KBM-7 (cell line): ENCODE data around the gene STN1.

ENCODE experiments used
- DNase-seq: peaks from one replicate; pipeline ENCODE4 v3.0.0-alpha.2; 2015
- in situ Hi-C: fragments of 300-500 bp; cut with MboI; formaldehyde crosslinking; loops from 2 replicates; pipeline ENCODE4 v1.14.3; 2020; ENCODE audit warnings: low sequenced_read_pairs, low pct_unique_long_range_greater_than_20kb, mixed read lengths

Gene STN1

DNA sequence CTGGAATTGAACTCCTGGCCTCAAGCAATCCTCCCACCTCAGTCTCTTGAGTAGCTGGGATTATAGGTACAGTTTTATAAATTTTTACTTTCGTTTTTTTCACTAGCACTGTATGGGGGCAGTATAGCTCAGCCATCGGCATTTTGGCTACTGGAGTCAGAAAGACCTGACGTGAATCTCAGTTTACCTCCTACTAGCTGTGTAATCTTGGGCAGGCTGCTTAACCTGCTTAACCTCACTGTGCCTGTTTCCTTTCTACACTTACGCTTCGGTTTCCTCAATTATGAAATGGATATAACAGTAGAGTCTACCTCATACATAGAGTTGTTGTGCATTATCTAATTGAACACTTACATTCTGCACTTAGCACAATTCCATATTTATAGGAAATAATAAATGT, 16.7 kb downstream of the STN1 start:
- no peak for DNase-seq
- in situ Hi-C loops, result no loop called here

DNA sequence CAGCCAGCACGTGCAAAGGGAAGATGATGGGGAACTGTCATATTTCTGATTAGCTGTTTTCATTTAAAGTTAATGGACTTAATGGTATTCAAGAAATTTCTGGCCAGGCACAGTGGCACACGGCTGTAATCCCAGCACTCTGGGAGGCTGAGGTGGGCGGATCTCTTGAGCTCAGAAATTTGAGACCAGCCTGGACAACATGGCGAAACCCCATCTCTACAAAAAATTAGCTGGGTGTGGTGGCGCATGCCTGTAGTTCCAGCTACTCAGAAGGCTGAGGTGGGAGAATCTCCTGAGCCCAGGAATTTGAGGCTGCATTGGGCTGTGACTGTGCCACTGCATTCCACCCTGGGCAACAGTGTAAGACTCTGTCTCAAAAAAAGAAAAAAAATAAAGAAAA, 18.7 kb downstream of the STN1 start:
- in situ Hi-C loops, result no loop called here

DNA sequence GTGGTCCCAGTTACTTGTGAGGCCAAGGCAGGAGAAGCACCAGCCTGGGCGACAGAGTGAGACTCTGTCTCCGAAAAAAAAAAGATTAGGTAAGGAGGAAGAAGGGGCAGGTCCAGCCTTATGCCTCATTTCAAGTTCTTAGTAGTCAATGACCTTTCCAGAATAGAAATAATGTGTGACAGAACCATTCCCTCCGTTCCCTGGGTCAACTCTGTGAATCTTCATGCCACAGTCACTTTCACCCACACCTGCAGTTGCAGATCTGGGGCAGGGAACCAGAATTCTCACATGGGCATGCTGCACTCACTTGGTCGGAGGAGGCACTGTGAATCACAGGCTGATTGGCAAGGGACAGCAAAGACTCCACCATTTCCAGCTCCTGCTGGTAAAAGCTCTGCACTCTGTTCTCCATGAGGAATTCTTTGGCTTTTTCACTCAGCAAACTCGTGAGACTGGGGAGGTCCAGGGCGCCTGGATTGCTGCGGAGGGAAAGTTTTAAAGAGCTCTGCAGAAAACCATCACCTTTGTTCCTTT, 20.7 kb downstream of the STN1 start:
- in situ Hi-C loops, result no loop called here
- DNase-seq, result no peak

More for the DNA sequence above, 18.7 kb downstream of the STN1 start:
- DNase-seq, result no peak

DNA sequence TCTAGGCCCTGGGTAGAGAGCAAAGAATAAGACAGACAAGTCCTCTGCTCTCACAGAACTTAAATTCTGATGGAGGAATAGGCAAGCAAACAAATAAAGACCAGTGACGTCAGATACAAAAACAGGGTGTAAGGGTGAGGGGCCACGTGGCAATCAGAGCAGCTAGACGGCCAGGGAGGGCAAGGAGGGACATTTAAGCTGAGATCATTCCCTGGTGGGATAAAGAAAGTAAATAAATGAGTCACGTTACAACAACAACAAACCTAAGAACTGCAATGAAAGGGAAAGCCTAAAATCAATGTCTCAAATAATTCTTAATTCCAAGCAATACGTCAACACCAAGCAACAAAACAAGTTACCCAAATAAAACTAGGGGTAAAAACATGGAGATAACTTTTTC, 21.8 kb downstream of the STN1 start:
- no peak for DNase-seq
- in situ Hi-C loops, result no loop called here

DNA sequence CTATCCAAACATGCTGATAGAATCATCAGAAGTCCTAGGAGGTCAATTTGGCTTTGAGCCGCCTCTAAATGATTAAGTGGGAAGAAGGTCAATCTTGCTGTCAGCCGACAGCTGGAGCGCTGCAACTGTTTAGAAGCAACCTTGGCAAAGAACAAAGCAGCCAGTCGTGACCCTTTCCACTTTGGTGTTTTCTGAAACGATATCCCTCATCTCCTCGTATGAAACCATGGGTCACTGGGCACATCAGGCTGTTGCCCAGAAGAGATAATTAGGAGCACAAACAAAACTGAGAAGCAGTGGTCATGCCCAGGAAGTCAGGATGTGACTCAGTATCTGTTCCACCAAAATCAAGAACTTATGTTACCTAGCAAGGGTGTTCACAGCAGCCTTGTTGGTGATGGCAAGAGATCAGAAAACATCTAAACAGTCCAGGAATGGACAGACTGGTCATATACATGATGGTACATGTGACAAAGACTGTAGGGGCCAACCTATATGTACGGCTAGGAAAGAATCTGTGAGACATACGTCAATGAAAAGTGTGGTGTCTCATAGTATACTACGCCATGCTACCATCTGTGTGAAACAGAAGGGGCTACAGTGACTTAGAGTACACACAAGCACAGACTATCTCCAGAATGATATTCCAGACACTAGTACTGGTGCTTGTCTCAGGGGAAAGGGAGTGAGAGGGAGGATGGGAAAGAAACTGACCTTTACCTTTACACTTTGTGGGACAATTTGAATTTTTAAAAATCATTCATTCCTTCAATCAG, 22.4 kb downstream of the STN1 start:
- in situ Hi-C loops, result no loop called here
- DNase-seq, result no peak

DNA sequence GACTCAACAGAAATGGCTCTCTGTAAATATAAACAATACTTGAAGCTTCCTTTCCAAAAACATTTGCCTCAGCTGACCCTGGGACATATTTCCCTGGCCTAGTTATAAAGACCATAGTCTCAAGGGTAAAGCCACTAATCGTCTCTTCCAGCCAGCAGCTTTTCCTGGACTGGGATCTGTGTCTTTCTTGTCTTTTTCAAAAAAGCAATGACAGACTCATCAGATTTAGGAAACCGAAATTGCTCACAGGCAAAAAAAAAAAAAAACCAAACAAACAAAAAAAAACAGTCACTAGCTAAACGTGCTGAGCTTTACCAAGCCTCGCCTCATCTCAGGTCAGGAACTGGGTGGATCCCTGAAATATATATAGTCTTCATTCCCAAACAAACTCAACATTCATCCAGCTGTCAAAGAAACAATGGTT, 23.5 kb downstream of the STN1 start:
- DNase-seq, result no peak
- in situ Hi-C loops, result no loop called here

DNA sequence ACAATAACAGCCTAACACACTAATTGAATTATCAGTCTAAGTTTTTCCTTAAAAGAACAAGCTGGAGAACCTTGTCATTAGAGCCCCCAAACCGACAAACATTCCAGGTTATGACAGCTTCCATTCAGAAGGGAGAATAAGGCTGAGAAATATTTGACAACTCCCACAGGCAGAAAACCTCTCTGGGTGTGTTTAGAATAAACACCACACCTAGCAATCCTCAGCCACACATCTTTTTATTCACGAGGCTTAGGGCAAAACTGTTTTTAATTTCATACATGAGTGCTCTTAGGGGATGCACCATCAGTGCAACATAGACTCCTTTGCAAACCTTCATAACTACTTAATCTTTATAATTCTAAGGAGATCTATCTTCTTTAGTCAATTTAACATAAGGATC, 24.2 kb downstream of the STN1 start:
- DNase-seq, result no peak
- in situ Hi-C loops, result no loop called here

DNA sequence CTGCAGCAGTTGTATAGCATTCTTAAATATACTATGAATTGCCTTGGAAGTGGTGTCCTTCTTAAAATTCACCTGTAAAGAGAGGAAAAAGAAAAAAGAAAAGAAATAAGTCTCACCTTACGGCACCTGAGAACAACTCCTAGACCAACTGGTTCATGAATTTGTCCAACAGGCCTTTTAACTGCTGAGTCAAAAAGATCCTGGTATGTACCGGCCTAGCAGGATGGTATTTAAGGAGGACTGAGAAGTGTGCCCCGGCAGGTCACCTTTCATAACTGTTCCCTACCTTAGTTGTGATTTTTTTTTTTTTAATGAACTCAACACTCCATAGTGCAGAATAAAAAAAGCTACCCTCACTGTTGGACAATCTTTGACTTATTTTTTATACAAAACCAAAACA, 25.8 kb downstream of the STN1 start:
- DNase-seq, result no peak
- in situ Hi-C loops, result no loop called here

DNA sequence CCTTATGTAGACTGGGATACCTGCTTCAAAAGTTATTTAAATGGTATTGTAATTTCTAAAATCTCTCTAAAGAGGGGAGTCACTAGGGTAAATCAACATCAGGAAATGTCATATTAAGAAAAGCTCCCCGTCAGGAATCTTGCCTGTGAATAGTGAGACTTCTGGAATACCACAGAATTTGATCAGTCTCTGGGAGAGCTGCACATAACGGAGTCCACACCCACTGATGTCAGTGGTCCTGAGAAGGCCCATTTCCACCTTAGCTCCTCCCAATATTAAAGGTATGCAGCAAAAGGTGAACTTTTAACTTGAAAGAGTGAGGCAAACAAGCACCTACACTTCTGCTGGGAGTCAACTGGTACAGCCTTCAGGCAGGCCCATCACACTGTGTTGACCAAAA, 27.3 kb downstream of the STN1 start:
- in situ Hi-C loops, result no loop called here

DNA sequence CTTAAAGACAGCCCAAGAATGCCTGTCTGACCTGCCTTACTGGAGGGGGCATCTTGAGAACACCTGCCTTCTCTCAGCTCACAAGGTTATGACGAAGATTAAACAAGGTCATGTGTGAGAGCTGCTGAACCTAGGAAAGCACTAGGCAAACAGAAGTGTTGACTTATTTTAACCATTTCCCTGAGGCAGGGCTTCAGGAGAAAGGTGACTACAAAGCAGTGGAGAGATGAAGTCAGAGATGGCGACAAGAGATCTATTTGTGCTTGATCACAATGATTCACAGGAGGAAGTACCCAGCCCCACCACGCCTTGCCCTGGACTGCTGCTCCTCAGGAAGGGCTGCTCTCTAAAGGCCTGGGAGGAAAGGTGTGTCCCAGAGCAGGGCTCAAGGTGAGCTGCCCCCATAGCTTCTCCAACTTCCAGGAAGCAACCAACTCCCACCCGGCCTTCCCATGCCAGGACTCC, 27.8 kb downstream of the STN1 start:
- peak; percentile 15 for DNase-seq
- in situ Hi-C loops, result no loop called here

More for the DNA sequence above, 27.3 kb downstream of the STN1 start:
- no peak for DNase-seq

DNA sequence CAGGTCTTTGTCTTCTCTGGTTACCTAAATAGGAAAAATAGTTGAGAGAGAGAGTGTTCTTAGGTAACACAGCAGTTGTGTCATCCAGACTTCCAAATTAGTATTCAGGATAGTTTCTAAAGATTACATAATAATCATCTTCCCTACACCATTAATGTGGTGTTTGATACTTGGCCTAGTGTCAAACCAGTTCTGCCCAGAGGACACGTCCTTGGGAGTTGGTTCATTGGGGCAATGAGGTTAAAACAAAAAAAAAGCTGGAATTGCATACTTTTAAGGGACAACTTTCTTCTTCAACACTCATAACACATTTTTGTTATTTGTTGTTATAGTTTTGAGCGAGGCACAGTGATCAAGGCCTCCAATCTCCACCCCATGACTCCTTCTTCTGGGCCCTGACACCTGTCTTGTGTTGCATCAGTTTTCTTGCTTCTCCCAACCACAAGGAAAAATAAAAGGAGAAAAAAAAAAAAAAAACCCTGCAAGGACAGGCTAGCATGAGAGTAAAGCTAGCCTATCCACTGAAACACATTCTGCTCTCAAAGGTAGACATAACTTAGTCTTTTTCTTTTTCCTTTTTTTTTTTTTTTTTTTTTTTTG, 28.8 kb downstream of the STN1 start:
- DNase-seq, result no peak
- in situ Hi-C loops, result no loop called here

DNA sequence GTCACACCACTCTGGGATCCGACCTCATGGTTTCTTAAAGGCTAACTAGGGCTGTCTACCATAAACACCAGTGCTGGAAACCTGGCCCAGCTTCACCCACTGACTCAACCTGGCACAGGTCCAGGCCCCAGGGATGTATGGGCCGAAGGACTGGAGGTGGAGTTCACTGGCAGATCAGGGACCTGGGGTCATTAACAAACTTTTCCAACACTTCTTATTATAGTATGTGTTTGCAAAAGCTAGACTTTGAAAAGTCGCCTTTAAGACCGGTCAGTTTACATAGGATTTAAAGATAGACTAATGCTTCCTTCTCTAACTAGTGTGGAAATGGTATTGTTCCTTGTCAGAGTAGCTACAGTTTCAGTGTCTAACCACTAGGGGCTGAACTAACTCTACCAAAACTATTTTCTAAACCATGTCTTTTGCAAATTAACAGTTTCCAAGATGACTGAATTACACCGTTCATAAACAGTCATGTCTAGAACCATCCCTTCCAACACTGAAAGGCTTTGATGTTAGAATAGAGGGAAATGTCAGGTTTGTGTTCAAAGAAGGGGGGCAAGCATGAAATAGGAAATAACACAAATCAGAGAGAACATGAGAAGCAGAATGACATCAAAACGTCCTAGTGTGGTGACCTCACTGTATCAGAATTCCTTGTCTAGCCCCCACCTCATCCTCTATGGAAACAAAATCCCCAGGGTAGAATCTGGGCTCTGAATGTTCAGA, 29.7 kb downstream of the STN1 start:
- peak; percentile 67 for DNase-seq
- in situ Hi-C loops, result no loop called here

DNA sequence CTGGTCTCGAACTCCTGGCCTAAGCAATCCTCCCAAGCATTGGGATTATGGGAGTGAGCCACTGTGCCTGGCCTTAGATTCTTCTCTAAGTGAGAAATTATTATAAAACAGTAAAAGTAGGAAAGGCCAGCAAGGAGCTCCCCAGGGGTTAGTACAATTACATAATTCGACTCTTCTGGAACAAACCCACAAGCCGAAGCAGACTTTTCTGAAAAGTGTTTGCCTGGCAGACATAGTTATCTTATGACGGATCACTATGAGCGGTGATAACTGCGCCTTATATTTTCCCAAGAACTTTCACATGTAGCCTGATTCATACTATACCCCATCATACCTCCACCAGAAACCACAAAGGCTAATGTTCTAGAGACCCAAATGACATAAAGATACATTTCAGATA, 32.4 kb downstream of the STN1 start:
- DNase-seq, result no peak
- in situ Hi-C loops, result no loop called here

DNA sequence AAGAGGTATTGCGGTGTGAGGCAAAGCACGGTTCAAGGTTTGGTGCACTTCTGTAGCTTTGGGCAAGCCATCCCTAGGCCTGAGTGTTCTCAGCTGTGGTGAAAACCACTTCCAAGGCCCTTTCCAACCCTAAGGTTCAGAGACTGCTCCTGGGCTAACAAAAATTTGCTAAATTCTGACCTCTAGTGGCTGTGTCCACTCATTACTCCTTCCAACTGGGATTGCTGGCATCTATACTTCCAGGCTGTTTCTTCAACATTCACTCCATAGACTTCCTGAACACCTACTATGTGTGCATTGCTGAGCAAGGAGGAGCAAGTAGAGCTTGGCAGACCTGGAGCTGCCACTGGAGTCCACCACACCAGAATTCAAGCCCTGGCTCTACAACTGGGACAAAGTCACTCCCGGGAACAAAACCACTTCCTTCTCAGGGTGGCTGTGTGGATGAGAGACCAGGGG, 33.3 kb downstream of the STN1 start:
- in situ Hi-C loops, result no loop called here
- DNase-seq, result peak; percentile 77

DNA sequence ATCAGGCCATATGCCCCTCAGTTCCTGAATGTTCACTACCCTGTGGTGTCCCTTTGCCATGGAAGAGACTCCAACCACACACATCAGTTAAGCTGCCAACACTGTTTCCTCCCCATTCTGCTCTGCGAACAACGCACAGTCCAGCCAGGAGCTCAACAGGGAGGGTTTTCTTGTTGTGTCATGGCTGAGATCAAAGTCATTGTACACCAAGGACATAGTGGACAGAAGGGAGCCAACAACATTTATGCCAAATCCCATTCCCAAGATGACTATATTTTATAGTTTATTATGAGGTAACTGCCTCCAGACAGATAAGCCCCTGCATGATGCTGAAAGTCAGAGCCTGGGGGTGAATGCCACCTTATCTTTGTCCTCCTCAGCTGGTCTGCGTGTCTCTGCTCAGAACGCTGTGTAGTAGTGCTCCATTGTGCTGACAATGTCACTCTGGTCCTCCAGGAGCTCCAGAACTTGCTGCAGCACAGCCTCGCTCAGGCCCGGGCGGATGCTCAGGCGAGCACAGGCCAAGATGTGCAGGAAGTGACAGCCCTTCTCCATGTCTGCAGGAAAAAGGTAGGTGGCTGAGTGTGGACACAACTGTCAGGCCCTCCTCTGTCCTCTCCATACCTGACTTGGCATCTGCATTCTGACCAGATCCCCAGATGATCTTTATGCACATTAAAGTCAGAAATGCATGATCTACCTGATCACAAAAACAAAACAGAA, 35.5 kb downstream of the STN1 start:
- no peak for DNase-seq
- in situ Hi-C loops, result no loop called here

DNA sequence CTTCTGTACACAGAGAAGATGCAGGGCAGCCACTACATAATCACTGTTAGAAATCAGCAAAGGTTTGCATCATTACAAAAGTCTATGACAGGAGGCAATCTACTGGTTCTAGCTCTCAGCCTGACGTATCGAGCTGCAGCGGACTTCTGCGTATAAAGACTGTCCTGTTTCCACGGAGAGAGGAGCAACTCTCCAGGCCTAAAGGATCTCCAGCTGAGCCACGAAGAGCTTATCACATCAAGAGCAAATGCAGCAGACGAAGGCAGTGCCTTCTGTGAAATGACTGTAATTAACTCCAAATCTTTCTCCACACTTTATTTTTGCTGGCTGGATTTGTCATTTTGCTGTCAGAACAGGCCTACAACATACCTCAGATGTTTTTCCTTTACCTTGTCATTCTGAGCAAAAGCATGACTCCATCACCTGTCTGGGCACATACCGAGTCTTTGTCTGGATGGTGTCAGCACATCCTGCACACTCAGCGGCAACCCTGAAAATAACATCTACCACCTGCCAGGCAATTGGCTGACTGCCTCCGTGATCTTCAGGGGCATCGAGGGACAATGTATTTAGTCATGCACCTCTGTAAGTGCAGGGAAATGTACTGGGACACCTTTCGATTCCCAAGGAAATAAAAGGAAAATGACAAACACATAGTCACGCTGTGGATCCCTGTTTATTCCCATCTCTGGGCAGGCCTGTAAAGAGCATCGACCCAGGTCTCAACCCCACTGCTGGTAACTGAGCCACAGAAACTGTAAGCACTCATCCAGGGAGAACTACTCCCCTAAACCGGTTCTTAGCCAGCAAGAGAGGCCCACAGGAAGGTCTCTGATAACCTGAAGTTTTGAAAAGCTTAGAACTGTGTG, 36.3 kb downstream of the STN1 start:
- in situ Hi-C loops, result no loop called here
- DNase-seq, result no peak

DNA sequence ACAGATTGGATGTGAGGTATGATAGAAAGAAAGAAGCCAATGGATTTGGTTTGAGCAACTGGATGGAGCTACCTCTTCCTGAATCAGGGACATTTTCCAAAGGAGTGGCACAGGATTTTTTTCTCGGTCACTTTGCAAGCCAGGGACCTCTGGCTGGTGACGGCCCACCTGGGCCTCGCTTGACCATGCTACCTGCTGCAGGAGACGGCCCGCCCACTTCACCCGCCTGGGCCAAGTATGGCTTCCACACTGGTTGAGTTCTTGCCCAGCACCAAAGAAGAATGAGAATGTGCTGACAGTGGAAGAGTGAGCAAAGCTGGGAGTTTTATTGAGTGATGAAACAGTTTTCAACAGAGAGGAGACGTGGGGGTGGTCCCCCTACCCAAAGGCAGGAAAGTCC, 38.2 kb downstream of the STN1 start:
- no peak for DNase-seq
- in situ Hi-C loops, result no loop called here

DNA sequence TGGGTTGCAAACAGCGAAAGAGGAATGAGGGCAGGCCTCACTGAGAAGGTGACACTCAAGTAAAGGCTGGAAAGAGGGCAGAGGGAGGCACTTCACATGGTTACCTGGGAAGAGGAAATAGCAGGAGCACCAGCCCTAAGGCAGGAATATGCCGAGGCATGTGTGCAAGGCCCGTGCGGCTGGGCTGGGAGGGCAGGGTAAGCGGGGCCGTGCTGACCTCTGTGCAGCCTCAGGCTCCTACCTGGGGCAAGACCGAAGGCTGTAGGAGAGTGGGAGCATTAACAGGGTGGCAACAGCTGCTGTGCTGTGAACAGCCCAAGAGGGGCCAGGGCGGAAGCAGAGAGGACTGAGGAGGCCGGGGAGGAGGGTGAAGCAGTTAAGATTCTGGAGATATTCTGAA, 38.6 kb downstream of the STN1 start:
- DNase-seq, result no peak
- in situ Hi-C loops, result no loop called here
